ENCODE data around the gene KRT13.

KRT13 gene

DNA sequence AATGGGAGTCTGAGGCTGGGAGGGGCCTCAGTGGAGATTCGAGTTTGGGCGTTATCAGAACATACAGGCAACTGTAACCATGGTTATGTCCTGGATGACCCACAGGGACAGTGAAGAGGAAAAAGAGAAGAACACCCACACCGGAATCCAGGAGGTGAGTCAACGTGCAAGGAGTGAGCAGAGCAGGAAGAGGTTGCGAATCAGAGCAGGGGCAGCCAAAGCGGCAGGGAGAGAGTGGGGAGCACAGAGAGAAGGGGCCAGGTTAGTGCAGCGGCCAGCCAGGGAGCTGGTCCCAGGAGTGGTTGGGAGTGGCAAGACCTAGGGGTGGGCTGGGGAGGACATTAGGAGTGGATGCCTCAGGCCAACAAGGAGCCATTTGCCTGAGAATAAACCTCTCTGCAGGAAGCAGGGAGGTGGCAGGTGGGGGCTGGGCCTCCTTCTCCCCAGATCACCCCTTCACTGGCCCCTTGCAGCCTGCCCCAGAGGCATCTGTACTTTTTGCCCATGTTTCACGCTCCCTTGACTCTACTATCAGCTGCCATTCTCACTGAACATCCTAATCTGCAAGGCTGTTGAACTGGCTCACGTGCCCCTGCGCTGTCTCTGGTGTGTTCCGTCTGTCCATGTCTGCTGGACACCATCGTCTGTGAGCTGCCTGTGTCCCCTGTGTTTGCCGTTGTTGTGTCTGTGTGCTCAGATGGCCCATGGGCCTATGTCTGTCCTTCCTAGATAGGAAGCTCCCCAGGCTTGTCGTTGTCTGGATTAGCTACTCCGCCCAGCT, 5.1 kb downstream of the KRT13 start:
- no peak for TF ChIP-seq ZFX (IDR thresholded peaks at IDR 0.05; ENCODE audit: borderline replicate concordance)
- TF ChIP-seq, protein P1, sequence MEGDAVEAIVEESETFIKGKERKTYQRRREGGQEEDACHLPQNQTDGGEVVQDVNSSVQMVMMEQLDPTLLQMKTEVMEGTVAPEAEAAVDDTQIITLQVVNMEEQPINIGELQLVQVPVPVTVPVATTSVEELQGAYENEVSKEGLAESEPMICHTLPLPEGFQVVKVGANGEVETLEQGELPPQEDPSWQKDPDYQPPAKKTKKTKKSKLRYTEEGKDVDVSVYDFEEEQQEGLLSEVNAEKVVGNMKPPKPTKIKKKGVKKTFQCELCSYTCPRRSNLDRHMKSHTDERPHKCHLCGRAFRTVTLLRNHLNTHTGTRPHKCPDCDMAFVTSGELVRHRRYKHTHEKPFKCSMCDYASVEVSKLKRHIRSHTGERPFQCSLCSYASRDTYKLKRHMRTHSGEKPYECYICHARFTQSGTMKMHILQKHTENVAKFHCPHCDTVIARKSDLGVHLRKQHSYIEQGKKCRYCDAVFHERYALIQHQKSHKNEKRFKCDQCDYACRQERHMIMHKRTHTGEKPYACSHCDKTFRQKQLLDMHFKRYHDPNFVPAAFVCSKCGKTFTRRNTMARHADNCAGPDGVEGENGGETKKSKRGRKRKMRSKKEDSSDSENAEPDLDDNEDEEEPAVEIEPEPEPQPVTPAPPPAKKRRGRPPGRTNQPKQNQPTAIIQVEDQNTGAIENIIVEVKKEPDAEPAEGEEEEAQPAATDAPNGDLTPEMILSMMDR (IDR thresholded peaks at IDR 0.05), result no peak
- H3K27ac ChIP-seq, result no peak overlapping the region

DNA sequence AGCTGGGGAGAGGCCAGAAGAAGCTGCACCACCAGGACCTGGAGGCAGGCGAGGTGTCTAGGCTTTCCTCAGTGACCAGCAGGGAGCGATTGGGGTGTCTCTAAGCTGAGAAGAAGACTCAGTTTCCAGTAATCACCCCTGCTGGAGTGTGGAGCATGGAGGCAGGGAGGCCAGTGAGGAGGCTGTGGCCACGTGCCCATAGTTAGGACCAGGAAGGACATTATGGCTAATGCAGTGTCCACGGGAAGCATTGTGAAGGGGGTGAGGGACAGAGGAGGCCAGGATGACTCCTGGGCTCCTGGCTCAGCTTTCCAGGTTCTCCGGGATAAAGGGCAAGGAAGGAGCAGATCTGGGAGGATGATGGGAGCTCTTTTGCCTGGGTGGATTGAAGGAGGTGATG, 5.7 kb downstream of the KRT13 start:
- no peak overlapping the region for H3K27ac ChIP-seq
- TF ChIP-seq ZFX (IDR thresholded peaks at IDR 0.05; ENCODE audit: borderline replicate concordance), result no peak
- TF ChIP-seq, protein P1 (IDR thresholded peaks at IDR 0.05), result no peak

DNA sequence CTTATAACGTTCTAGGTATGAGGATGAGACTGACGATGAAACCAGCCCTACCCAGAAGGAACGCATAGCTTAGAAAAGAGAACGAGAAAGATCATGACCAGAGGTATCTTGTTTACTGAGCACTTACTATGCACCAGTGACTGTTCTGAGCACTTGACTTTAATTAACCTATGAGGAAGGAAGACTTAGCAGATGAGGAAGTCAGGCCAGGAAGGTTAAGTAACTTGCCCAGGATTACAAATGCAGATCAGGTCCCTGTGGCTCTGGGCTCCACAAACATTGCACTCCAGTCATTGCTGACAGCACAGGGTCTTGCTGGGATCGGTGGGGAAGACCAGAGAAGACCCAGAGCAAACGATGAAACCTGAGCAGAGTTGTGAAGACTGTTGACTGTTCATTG, 7.1 kb downstream of the KRT13 start:
- H3K27ac ChIP-seq, result no peak overlapping the region
- no peak for TF ChIP-seq ZFX (IDR thresholded peaks at IDR 0.05; ENCODE audit: borderline replicate concordance)
- TF ChIP-seq, protein P1 (IDR thresholded peaks at IDR 0.05), result no peak

DNA sequence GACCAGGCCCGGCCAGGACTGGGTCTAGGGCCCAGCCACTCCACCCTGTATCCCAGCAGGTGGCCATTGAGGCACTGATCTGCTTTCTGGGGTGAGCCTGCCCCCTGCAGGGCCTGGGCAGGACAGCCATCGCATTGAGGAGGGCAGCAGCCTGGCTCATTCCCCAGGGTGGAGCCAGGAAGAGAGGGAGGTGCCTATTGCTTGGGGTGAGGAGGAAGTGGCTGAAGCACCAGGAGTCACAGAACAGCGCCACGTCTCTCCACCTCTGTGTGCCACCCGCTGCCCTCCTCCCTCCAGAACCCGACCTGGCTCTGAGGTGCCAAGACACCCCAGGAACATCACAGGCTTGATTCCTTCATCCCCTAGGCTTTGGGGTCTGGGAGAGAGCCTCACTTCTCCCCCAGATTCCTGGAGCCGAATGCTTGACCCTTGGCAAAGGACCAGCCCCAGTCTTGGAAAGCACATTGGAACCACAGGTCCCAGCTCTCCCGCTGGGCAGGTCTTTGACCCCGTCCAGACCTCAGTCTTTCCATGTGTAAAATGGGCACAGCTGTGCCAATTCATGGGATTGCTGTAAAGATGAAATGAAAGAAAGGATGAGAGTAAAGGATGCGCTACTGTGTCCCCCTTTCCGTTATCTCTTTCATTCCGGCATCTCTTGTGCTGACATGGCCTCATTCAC, 8.5 kb downstream of the KRT13 start:
- no peak overlapping the region for H3K27ac ChIP-seq
- TF ChIP-seq, protein P1 (IDR thresholded peaks at IDR 0.05), result peak; percentile 64
- TF ChIP-seq ZFX (IDR thresholded peaks at IDR 0.05; ENCODE audit: borderline replicate concordance), result no peak

DNA sequence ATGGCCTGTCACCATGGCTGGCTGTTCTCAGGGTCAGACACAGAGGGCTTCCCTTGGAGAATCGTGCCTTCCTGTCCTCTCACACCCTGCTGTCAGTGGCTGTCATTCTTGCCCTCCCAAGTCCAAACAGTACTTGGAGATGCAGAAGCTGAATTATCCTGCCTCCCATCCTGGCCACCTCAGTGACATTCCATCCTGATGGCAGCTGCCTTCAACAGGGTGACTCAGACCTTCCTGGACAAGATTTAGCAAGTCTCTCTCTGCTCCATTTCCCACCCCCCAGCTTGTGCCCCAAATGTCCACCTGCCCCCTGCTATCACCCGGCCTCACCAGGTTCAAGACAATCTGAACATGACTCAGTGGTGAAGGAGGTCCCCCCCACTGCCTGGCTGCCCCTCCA, 10.9 kb downstream of the KRT13 start:
- H3K27ac ChIP-seq, result no peak overlapping the region
- TF ChIP-seq, protein P1 (IDR thresholded peaks at IDR 0.05), result no peak
- TF ChIP-seq ZFX (IDR thresholded peaks at IDR 0.05; ENCODE audit: borderline replicate concordance), result no peak

DNA sequence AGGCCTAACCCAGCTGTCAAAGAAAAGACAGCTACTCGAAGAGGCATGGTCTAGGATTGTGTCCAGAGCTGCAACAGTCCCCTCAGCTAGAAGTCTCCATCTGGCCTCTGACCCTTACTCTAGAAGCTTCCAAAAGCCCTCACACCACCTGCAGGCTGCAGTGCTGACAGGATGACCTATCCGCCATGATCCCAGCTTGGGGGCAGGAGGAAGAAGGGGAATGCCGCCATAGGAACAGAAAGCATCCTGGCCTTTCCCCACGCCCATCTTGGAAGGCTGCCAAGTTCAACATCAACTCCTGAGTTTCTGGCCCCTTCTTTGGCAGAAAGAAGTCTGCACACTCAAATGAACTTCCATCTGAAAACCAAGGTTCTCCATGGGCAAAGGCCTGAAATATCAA, 12.6 kb downstream of the KRT13 start:
- TF ChIP-seq, protein P1 (IDR thresholded peaks at IDR 0.05), result no peak
- TF ChIP-seq ZFX (IDR thresholded peaks at IDR 0.05; ENCODE audit: borderline replicate concordance), result no peak

DNA sequence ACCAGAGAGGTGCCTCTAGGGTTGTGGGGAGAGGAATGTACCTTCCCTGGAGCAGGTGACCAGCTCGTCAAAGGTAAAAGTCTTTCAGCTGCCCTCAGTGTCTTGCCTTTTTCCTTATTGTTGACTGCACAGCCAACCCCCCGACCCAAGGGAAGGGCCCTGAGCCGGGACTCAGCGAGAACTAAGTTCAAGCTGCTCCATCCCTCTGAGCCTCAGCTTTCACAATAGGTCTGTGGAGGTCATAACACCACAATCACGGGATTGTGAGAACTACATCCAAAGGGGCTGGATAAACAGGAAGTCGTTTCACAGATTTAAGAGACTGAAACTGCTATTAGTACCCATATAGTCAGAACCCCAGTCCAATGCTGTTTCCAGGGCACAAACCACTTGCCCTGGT, 13.1 kb downstream of the KRT13 start:
- H3K27ac ChIP-seq, result no peak overlapping the region
- TF ChIP-seq, protein P1 (IDR thresholded peaks at IDR 0.05), result no peak
- no peak for TF ChIP-seq ZFX (IDR thresholded peaks at IDR 0.05; ENCODE audit: borderline replicate concordance)

More for the DNA sequence above, 12.6 kb downstream of the KRT13 start:
- no peak overlapping the region for H3K27ac ChIP-seq
